H9 (cell line): ENCODE results near the gene NGRN. TPM values are rescaled to one million over a fixed set of nuclear protein-coding genes. Genes with fewer than 3 reads are reported as not detected.

ENCODE experiments used
- DNase-seq: peaks from one replicate; pipeline ENCODE4 v3.0.0-alpha.2; 2017
- H2AFZ ChIP-seq: one replicate; pipeline ENCODE4 v1.6.1; 2013; ENCODE audit warnings: mild to moderate bottlenecking, low read length, control low read depth, moderate library complexity
- H2AK5ac ChIP-seq: 2 replicates; pipeline ENCODE4 v1.6.1; 2013; ENCODE audit warnings: low read length, control low read depth, mixed read lengths; ENCODE audit not compliant: insufficient read length
- H2BK120ac ChIP-seq: one replicate; pipeline ENCODE4 v1.6.1; 2013; ENCODE audit warnings: low read depth, mild to moderate bottlenecking, low read length, control low read depth, inconsistent platforms; ENCODE audit not compliant: poor library complexity, severe bottlenecking
- H2BK12ac ChIP-seq: 2 replicates; pipeline ENCODE4 v1.6.1; 2013; ENCODE audit warnings: low read length, control low read depth, mixed read lengths, low read depth; ENCODE audit not compliant: insufficient read length
- H2BK15ac ChIP-seq: 2 replicates; pipeline ENCODE4 v1.6.1; 2013; ENCODE audit warnings: low read depth, low read length, control low read depth
- H2BK20ac ChIP-seq: one replicate; pipeline ENCODE4 v1.6.1; 2013; ENCODE audit warnings: low read depth, mild to moderate bottlenecking, low read length, control low read depth, inconsistent platforms; ENCODE audit not compliant: poor library complexity, severe bottlenecking
- H2BK5ac ChIP-seq: 2 replicates; pipeline ENCODE4 v1.6.1; 2013; ENCODE audit warnings: low read length, control low read depth, mixed read lengths; ENCODE audit not compliant: insufficient read length
- H3K14ac ChIP-seq: 2 replicates; pipeline ENCODE4 v1.6.1; 2013; ENCODE audit warnings: low read length, control low read depth; ENCODE audit not compliant: insufficient read depth
- H3K18ac ChIP-seq: 2 replicates; pipeline ENCODE4 v1.6.1; 2013; ENCODE audit warnings: low read depth, mild to moderate bottlenecking, mixed read lengths, low read length, control low read depth; ENCODE audit not compliant: insufficient read length
- H3K23ac ChIP-seq: 2 replicates; pipeline ENCODE4 v1.6.1; 2013; ENCODE audit warnings: low read length, control low read depth, mixed read lengths, low read depth; ENCODE audit not compliant: insufficient read length
- H3K23me2 ChIP-seq: 2 replicates; pipeline ENCODE4 v1.6.1; 2013; ENCODE audit warnings: low read depth, mild to moderate bottlenecking, mixed read lengths, low read length, control low read depth; ENCODE audit not compliant: insufficient read length, poor library complexity, severe bottlenecking
- H3K27ac ChIP-seq: 2 replicates; pipeline ENCODE4 v1.5.1; 2013; ENCODE audit warnings: low read length, control low read depth, mixed read lengths, low read depth; ENCODE audit not compliant: insufficient read length
- H3K27me3 ChIP-seq: 2 replicates; pipeline ENCODE4 v1.6.1; 2013; ENCODE audit warnings: low read length, control low read depth, inconsistent platforms; ENCODE audit not compliant: insufficient read depth
- H3K4ac ChIP-seq: 2 replicates; pipeline ENCODE4 v1.6.1; 2013; ENCODE audit warnings: low read depth, mild to moderate bottlenecking, control low read depth, inconsistent platforms, low read length, moderate library complexity
- H3K4me1 ChIP-seq: 2 replicates; pipeline ENCODE4 v1.6.1; 2013; ENCODE audit warnings: low read length, control low read depth, inconsistent platforms; ENCODE audit not compliant: insufficient read depth
- H3K4me2 ChIP-seq: 2 replicates; pipeline ENCODE4 v1.6.1; 2013; ENCODE audit warnings: low read length, control low read depth, mixed read lengths; ENCODE audit not compliant: insufficient read length, insufficient read depth
- H3K56ac ChIP-seq: 2 replicates; pipeline ENCODE4 v1.6.1; 2013; ENCODE audit warnings: low read depth, mild to moderate bottlenecking, mixed read lengths, low read length, control low read depth; ENCODE audit not compliant: insufficient read length
- H3K79me1 ChIP-seq: 2 replicates; pipeline ENCODE4 v1.6.1; 2013; ENCODE audit warnings: low read depth, mild to moderate bottlenecking, moderate library complexity, low read length, control low read depth, inconsistent platforms; ENCODE audit not compliant: insufficient read depth, poor library complexity, severe bottlenecking
- H3K79me2 ChIP-seq: 2 replicates; pipeline ENCODE4 v1.6.1; 2013; ENCODE audit warnings: low read length, control low read depth, inconsistent platforms; ENCODE audit not compliant: insufficient read depth
- H3K9ac ChIP-seq: 2 replicates; pipeline ENCODE4 v1.6.1; 2013; ENCODE audit warnings: low read length, control low read depth, mixed read lengths; ENCODE audit not compliant: insufficient read length; ENCODE audit errors: extremely low read depth
- H3K9me3 ChIP-seq: one replicate; pipeline ENCODE4 v1.6.1; 2013; ENCODE audit warnings: low read depth, low read length, inconsistent platforms; ENCODE audit not compliant: control insufficient read depth
- H3T11ph ChIP-seq: one replicate; pipeline ENCODE4 v1.6.1; 2013; ENCODE audit warnings: mild to moderate bottlenecking, low read length, control low read depth, inconsistent platforms
- H4K20me1 ChIP-seq: one replicate; pipeline ENCODE4 v1.6.1; 2013; ENCODE audit not compliant: control insufficient read depth, insufficient read length, insufficient read depth
- H4K5ac ChIP-seq: 2 replicates; pipeline ENCODE4 v1.6.1; 2013; ENCODE audit warnings: low read depth, mild to moderate bottlenecking, mixed read lengths, low read length, control low read depth; ENCODE audit not compliant: insufficient read length
- H4K8ac ChIP-seq: replicated peaks from 2 replicates; pipeline ENCODE4 v1.6.1; 2013; ENCODE audit warnings: low read length, control low read depth, mixed read lengths, low read depth; ENCODE audit not compliant: insufficient read length
- H4K91ac ChIP-seq: 2 replicates; pipeline ENCODE4 v1.6.1; 2013; ENCODE audit warnings: low read depth, mild to moderate bottlenecking, moderate library complexity, mixed read lengths, low read length, control low read depth; ENCODE audit not compliant: insufficient read length
- H3K27ac Mint-ChIP-seq, 3 experiments: 2 replicates in 2 of 3; 3 replicates in 1 of 3; pipeline ENCODE4 v1.8.0; 2020 to 2021; ENCODE audit warnings: mixed read lengths in 3 of 3, mild to moderate bottlenecking in 1 of 3, moderate library complexity in 1 of 3
- H3K27me3 Mint-ChIP-seq: 2 replicates; pipeline ENCODE4 v1.8.0; 2021; ENCODE audit warnings: low read depth, mild to moderate bottlenecking, moderate library complexity, mixed read lengths
- H3K36me3 Mint-ChIP-seq, 3 experiments: 2 replicates in 2 of 3; 3 replicates in 1 of 3; pipeline ENCODE4 v1.8.0; 2020 to 2021; ENCODE audit warnings: low read depth in 3 of 3, mixed read lengths in 3 of 3; ENCODE audit not compliant: insufficient read depth in 1 of 3
- H3K4me1 Mint-ChIP-seq, 2 experiments: 2 replicates each; pipeline ENCODE4 v1.8.0; 2020; ENCODE audit warnings: mixed read lengths in 2 of 2
- H3K4me3 Mint-ChIP-seq, 2 experiments: 2 replicates in 1 of 2; 3 replicates in 1 of 2; pipeline ENCODE4 v1.8.0; 2020 to 2021; ENCODE audit warnings: mild to moderate bottlenecking in 2 of 2, mixed read lengths in 2 of 2, moderate library complexity in 1 of 2
- H3K9me3 Mint-ChIP-seq, 2 experiments: 2 replicates in 1 of 2; 3 replicates in 1 of 2; pipeline ENCODE4 v1.8.0; 2020; ENCODE audit warnings: mild to moderate bottlenecking in 2 of 2, mixed read lengths in 2 of 2, moderate library complexity in 1 of 2
- CTCF ChIP-seq: fragments of 200-600 bp; sonication (generic); conservative IDR thresholded peaks from 3 replicates; pipeline ENCODE4 v1.8.0; 2021; ENCODE audit warnings: antibody characterized with exemption, mild to moderate bottlenecking
- WGBS: extraction: QIAGEN DNeasy Blood & Tissue Kit; methylation state at CpG from one replicate; pipeline ENCODE4 v1.1.7; 2013; ENCODE audit warnings: missing lambda C conversion rate, low lambda C conversion rate, mixed read lengths; ENCODE audit not compliant: insufficient read length; ENCODE audit errors: extremely low coverage; 5-methylcytosine and 5-hydroxymethylcytosine counted together
- total RNA-seq: library from RNA; stranded (reverse); gene quantifications from 2 replicates; pipeline ENCODE4 v1.2.1, GENCODE V29; 2021

NGRN gene
- total RNA-seq, 1 experiment from 2014 or later, result 79.2 TPM

DNA sequence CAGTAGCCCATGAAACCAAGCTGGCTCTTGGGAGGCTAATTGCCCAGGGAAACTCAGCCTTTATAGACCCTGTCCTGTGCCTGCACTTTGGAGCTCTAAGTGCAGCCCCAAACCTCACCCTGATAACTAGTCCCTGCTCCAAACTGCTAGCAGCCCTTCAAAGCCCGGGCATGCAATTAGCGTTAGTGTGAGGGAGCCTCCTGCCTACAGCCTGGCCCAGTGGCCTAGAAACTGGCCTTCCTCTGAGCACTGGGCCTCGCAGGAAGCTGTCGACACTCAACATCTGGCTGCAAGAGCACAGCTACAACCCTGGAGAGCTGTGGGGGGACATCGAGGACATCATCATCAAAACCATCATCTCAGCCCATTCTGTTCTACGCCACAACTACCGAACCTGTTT is 7.7 kb upstream of the NGRN start:
- H3K36me3 Mint-ChIP-seq, result no peaks in the 10 kb centered on the region
- no peaks in the 10 kb centered on the region for H3K9me3 Mint-ChIP-seq
- H4K20me1 ChIP-seq, result no peaks in the 10 kb centered on the region
- H4K5ac ChIP-seq, result no peak overlapping the region
- H3T11ph ChIP-seq, result no peak overlapping the region
- H2AFZ ChIP-seq, result no peak overlapping the region
- no peak overlapping the region for H2BK5ac ChIP-seq
- WGBS, result no CpG with 5 or more reads among the region's 7 CpGs
- H3K27me3 Mint-ChIP-seq, result peaks cover 2% of the 10 kb centered on the region; the same call in 1 of the 2 replicates
- no peak overlapping the region for H4K91ac ChIP-seq
- no peaks in the 10 kb centered on the region for H3K79me2 ChIP-seq
- DNase-seq, result no peak
- H3K79me1 ChIP-seq, result no peaks in the 10 kb centered on the region
- no peak overlapping the region for H3K14ac ChIP-seq
- H4K8ac ChIP-seq, result no peak overlapping the region
- peaks cover 8 to 10% of the 10 kb centered on the region in 2 experiments; a peak in 3 of 4 replicates for H3K4me1 Mint-ChIP-seq
- H3K23ac ChIP-seq, result no peak overlapping the region
- H3K27me3 ChIP-seq, result no peaks in the 10 kb centered on the region
- H3K18ac ChIP-seq, result no peak overlapping the region
- no peak overlapping the region for H3K4me2 ChIP-seq
- H3K27ac ChIP-seq, result no peak overlapping the region
- H3K4me1 ChIP-seq, result no peaks in the 10 kb centered on the region
- no peaks in the 10 kb centered on the region for H3K9me3 ChIP-seq
- no peak overlapping the region for H3K56ac ChIP-seq
- no peak overlapping the region for H2BK20ac ChIP-seq
- H3K4ac ChIP-seq, result no peak overlapping the region
- H3K9ac ChIP-seq, result no peak overlapping the region
- H3K4me3 Mint-ChIP-seq, result no peak overlapping the region
- H2BK15ac ChIP-seq, result no peak overlapping the region
- no peaks in the 10 kb centered on the region for H3K23me2 ChIP-seq
- H3K27ac Mint-ChIP-seq, result peak overlapping the region in 1 of 3 experiments; percentile 69; a peak in 1 of 7 replicates
- H2BK120ac ChIP-seq, result no peak overlapping the region
- H2AK5ac ChIP-seq, result no peak overlapping the region
- no peak for TF ChIP-seq CTCF
- no peak overlapping the region for H2BK12ac ChIP-seq
